RWPE2 (cell line): ENCODE data around the gene CYB5A.

Experiments used
- ATAC-seq: fragments of 200-7000 bp; cut with Tn5 transposase; 3 replicates; pipeline ENCODE4 v1.9.1; 2021; ENCODE audit warnings: low read depth
- DNase-seq: peaks from one replicate; pipeline ENCODE4 v3.0.0-alpha.2; 2020; ENCODE audit warnings: low spot score
- H3K27ac ChIP-seq: fragments of 450-650 bp; 2 replicates; pipeline ENCODE4 v1.5.1; 2017; ENCODE audit warnings: mild to moderate bottlenecking; ENCODE audit not compliant: poor library complexity, severe bottlenecking
- H3K27me3 ChIP-seq: fragments of 250-450 bp; sonication (Bioruptor Pico); 2 replicates; pipeline ENCODE4 v1.5.1; 2021; ENCODE audit warnings: mild to moderate bottlenecking, moderate library complexity; ENCODE audit not compliant: insufficient read depth, poor library complexity, severe bottlenecking
- H3K36me3 ChIP-seq: fragments of 250-450 bp; sonication (Bioruptor Pico); 2 replicates; pipeline ENCODE4 v1.5.1; 2020; ENCODE audit warnings: low read depth, mild to moderate bottlenecking, moderate library complexity
- H3K4me1 ChIP-seq: fragments of 250-450 bp; sonication (Bioruptor Pico); 2 replicates; pipeline ENCODE4 v1.5.1; 2021; ENCODE audit warnings: mild to moderate bottlenecking, moderate library complexity; ENCODE audit not compliant: insufficient read depth, poor library complexity, severe bottlenecking
- H3K4me3 ChIP-seq: fragments of 250-450 bp; sonication (Bioruptor Pico); 2 replicates; pipeline ENCODE4 v1.5.1; 2021; ENCODE audit warnings: mild to moderate bottlenecking, moderate library complexity; ENCODE audit not compliant: severe bottlenecking
- H3K9me3 ChIP-seq: fragments of 250-450 bp; sonication (Bioruptor Pico); 2 replicates; pipeline ENCODE4 v1.5.1; 2021; ENCODE audit warnings: mild to moderate bottlenecking, moderate library complexity; ENCODE audit not compliant: severe bottlenecking
- TF ChIP-seq, protein P1 (sequence below): fragments of 450-650 bp; IDR thresholded peaks from one replicate; pipeline ENCODE4 v1.5.1; 2017; ENCODE audit warnings: mild to moderate bottlenecking, moderate library complexity; ENCODE audit not compliant: poor library complexity, severe bottlenecking

CYB5A gene

DNA sequence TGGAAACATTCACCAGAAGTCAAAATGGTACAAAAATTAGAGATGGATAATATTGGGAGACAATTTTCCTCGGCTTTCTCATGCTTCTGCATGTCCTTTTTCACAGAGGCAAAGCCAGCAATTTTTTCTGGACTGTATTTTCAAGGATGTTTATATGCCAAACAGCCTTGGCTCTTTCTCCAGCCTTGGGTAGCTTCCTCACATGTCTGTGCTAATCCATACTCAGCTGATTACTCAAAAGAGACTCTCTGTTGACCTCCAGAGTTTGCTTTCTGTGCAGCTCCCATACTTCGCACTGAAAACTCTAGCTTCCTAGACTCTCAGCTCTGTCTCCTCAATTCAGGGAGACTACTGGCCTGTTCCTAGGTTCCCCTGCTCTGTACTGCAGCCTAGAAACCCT lies 34.5 kb upstream of the CYB5A start:
- TF ChIP-seq, protein P1, sequence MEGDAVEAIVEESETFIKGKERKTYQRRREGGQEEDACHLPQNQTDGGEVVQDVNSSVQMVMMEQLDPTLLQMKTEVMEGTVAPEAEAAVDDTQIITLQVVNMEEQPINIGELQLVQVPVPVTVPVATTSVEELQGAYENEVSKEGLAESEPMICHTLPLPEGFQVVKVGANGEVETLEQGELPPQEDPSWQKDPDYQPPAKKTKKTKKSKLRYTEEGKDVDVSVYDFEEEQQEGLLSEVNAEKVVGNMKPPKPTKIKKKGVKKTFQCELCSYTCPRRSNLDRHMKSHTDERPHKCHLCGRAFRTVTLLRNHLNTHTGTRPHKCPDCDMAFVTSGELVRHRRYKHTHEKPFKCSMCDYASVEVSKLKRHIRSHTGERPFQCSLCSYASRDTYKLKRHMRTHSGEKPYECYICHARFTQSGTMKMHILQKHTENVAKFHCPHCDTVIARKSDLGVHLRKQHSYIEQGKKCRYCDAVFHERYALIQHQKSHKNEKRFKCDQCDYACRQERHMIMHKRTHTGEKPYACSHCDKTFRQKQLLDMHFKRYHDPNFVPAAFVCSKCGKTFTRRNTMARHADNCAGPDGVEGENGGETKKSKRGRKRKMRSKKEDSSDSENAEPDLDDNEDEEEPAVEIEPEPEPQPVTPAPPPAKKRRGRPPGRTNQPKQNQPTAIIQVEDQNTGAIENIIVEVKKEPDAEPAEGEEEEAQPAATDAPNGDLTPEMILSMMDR = no peak
- H3K4me1 ChIP-seq = no peaks in the 10 kb centered on the region
- no peak overlapping the region for H3K4me3 ChIP-seq
- H3K27me3 ChIP-seq = peaks cover 3% of the 10 kb centered on the region
- H3K9me3 ChIP-seq = no peaks in the 10 kb centered on the region
- no peaks in the 10 kb centered on the region for H3K36me3 ChIP-seq
- H3K27ac ChIP-seq = no peak overlapping the region
- no peak for ATAC-seq
- DNase-seq = no peak

DNA sequence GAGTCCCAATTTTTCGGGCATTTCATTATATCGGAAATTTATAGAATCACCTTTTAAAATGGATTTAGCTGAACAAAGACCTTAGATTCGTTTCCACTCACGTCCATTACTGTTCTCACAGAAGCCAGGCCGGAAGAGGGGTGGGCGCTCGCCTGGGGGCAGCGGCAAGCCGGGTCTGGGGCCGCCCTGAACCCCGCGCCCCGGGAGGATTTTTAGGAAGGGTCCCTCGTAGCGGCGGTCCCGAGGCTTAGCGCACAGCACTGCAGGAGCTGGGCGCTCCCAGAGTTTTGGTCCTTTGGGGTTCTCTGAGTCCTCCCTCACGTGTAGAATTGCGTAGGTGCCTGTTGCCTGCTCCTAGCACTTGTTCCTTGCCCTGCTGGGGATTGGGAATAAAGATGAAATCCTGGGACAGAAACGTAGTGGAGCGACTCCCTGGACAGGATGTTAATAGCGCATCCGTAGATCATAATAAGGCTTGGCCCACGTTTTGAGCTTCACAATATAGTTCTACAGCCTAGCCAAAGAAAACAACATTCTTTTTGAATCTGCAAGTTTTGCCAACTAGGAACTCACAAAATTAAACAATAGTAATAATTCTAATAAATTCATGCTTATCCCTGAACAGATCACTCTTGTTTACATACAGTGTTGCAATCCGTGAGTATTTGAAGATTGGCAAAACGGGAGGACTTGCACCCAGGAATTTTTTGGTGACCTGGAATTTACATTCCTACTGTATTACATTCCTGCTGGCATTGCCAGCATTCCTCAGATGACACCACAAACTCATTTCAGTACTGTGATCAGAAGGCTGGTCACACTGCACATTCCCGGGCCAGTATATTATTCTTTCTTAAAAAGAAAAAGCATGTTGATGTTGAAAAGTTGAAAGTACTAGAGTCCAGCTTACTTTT lies 24.8 kb upstream of the CYB5A start:
- Histone ChIP-seq H3K4me1 (peaks cover 5% of the 10 kb centered on the region), H3K4me3 (no peak overlapping the region), H3K27me3 (no peaks in the 10 kb centered on the region), H3K9me3 (no peaks in the 10 kb centered on the region), H3K36me3 (no peaks in the 10 kb centered on the region), H3K27ac (peak overlapping the region; percentile 23)
- TF ChIP-seq, protein P1 = no peak
- DNase-seq (no peak), ATAC-seq (peak; percentile 81)

DNA sequence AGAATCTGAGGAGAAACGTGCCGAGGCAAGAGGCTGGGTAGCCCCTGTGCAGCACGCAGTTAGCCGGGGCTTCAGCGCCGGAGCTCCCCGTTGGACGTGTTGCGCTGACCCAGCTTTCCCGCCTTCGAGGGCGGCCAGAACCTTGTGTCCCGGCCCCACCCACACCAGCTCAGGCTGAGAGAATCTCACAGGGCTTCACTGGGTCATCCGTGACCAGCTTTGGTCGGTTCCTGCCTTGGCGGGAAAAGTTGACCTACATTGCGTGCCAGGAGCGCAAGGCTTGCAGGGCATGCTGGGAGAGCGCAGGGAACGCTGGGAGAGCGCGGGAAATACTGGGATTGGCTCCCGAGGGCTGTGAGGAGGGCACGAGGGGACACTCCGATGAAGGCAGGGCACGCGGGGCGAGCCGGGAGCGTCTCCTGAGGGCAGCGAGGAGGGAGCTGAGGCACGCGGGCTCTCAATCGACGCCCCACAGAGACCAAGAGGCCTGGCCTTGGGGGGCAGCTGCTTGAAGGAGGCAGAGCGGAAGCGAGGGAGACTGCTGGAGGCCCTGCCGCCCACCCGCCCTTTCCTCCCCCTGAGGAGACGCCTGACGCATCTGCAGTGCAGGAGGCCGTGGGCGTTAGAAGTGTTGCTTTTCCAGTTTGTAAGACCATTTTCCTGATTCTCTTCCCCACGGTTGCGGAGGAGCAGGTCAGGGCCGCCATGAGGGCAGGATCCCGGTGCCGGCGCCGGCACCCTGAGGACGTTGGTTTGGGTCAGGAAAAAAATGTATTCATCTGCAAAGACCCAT lies 23.9 kb upstream of the CYB5A start, which contains the start of gene C18orf63:
Gene C18orf63 (plus strand): TSS at position 376 of the 793 bp plus-strand sequence. CDS start 2,027 bp downstream, outside the sequence.
- Histone ChIP-seq H3K27me3 (no peaks in the 10 kb centered on the region), H3K27ac (peak within 1 kb of the TSS; percentile 23), H3K4me3 (no peak within 1 kb of the TSS), H3K36me3 (no peaks in the 10 kb centered on the region), H3K9me3 (no peaks in the 10 kb centered on the region), H3K4me1 (peaks cover 5% of the 10 kb centered on the region)
- TF ChIP-seq, protein P1 = no peak
- DNase-seq (no peak), ATAC-seq (no peak)

DNA sequence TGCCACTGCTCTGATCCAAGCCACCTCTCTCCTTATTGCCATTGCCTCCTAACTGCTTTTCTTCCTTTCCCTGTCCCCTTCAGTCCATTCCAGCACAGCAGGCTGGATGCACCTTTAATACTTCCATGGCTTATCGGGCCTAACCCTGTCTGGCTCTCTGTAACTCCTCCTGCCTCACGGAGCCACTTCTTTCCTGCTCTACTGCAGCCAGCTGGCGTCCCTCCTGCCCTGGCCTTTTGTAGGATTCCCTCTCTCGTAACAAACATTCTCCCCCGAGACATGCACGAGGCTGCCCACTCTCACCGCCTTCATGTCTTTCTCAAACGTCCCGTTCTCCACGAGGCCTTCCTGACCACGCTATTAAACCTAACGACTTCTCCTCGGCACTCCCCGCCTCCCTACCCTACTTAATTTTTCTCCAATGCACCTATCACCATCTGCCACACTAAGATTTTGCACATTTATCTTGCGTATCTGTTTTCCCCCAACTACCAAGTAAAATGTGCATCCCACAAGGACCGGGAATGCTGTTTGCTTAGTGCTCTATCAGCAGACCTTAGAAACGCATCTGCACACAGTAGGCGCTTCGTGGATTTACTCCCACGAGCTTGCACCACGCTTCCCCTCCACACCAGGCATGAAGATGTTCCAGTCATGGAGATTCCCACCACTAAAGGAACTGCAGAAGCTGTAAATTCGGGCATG lies 23.1 kb upstream of the CYB5A start:
- Histone ChIP-seq H3K4me1 (peaks cover 11% of the 10 kb centered on the region), H3K9me3 (no peaks in the 10 kb centered on the region), H3K27ac (no peak overlapping the region), H3K27me3 (no peaks in the 10 kb centered on the region), H3K4me3 (no peak overlapping the region), H3K36me3 (no peaks in the 10 kb centered on the region)
- DNase-seq = no peak
- TF ChIP-seq, protein P1 = no peak
- ATAC-seq = no peak
